Lower leg skin (tissue), 3 donors: ENCODE measurements around the gene GOLGA3.

ENCODE experiments used
- POLR2A ChIP-seq, 2 donors: fragments of 450-650 bp; IDR thresholded peaks; one replicate each; pipeline ENCODE4 v1.6.1; 2016 to 2017; ENCODE audit warnings: antibody characterized with exemption in 2 of 2, mild to moderate bottlenecking in 1 of 2, moderate library complexity in 1 of 2
- TF ChIP-seq, protein P1 (sequence below), 3 donors: fragments of 450-650 bp; IDR thresholded peaks; one replicate each; pipeline ENCODE4 v1.5.1; 2016; ENCODE audit warnings: antibody characterized with exemption in 3 of 3, mild to moderate bottlenecking in 3 of 3, moderate library complexity in 2 of 3

DNA sequence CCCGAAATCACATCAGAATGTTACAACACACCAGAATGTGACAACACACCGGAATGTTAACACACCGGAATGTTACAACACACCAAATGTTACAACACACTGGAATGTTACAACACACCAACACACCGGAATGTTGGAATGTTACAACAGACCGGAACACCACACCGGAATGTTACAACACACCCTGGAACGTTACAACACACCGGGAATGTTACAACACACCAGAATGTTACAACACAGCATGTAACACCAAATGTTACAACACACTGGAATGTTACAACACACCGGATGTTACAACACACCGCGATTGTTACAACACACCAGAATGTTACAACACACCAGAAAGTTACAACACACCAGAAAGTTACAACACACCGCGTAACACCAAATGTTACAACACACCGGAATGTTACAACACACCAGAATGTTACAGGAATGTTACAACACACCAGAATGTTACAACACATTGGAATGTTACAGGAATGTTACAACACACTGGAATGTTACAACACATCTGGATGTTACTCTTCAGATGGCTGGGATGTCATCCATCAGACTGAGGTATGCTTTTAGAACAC lies 37.7 kb upstream of the GOLGA3 start:
- no peak for TF ChIP-seq POLR2A (IDR thresholded peaks at IDR 0.05)
- TF ChIP-seq, protein P1, sequence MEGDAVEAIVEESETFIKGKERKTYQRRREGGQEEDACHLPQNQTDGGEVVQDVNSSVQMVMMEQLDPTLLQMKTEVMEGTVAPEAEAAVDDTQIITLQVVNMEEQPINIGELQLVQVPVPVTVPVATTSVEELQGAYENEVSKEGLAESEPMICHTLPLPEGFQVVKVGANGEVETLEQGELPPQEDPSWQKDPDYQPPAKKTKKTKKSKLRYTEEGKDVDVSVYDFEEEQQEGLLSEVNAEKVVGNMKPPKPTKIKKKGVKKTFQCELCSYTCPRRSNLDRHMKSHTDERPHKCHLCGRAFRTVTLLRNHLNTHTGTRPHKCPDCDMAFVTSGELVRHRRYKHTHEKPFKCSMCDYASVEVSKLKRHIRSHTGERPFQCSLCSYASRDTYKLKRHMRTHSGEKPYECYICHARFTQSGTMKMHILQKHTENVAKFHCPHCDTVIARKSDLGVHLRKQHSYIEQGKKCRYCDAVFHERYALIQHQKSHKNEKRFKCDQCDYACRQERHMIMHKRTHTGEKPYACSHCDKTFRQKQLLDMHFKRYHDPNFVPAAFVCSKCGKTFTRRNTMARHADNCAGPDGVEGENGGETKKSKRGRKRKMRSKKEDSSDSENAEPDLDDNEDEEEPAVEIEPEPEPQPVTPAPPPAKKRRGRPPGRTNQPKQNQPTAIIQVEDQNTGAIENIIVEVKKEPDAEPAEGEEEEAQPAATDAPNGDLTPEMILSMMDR (IDR thresholded peaks at IDR 0.05): peak in 1 of 3 donors; percentile 52
